H1 (cell line): ENCODE measurements around the gene KISS1R.

Experiments
- CEBPB ChIP-seq: IDR thresholded peaks from 2 replicates; pipeline ENCODE4 v1.6.1; 2012; ENCODE audit warnings: low read depth, low read length
- CTCF ChIP-seq, 3 experiments: IDR thresholded peaks; 1 replicate in 2 of 3; 2 replicates in 1 of 3; pipeline versions ENCODE4 v1.5.1 to v1.6.1; 2011; ENCODE audit warnings: low read length in 3 of 3, mild to moderate bottlenecking in 3 of 3, inconsistent platforms in 2 of 3, low read depth in 1 of 3, moderate library complexity in 1 of 3; ENCODE audit not compliant: insufficient read depth in 1 of 3; ENCODE audit errors: control extremely low read depth in 1 of 3
- EZH2 ChIP-seq: fragments of 200-600 bp; sonication (generic); IDR thresholded peaks from 2 replicates; pipeline ENCODE4 v1.7.1; 2012; ENCODE audit warnings: low read depth, mild to moderate bottlenecking, moderate library complexity, low read length, inconsistent platforms; ENCODE audit not compliant: severe bottlenecking
- RNF2 ChIP-seq: fragments of 200-900, 300-1000 bp; sonication (generic); IDR thresholded peaks from 2 replicates; pipeline ENCODE4 v1.7.1; 2016; ENCODE audit warnings: borderline replicate concordance, low read depth, mild to moderate bottlenecking, antibody characterized with exemption, low read length; ENCODE audit not compliant: poor library complexity, severe bottlenecking; ENCODE audit errors: missing control alignments

- TF ChIP-seq CEBPB (no peak), EZH2 (no peak), CTCF (IDR thresholded peaks at IDR 0.05; ENCODE audit: control extremely low read depth in 1 of 3, insufficient read depth in 1 of 3, low read depth in 1 of 3, low read length in 3 of 3) (no peak), RNF2 (no peak)
These were observed 27.6 kb downstream of the KISS1R start for GRCh38 chr19:944663-945241.
